HL-60/S4 (cell line): ENCODE results near the gene CRADD.

Source experiments
- in situ Hi-C: fragments of 300-500 bp; cut with MboI; formaldehyde crosslinking; loops from 2 replicates; pipeline ENCODE4 v1.14.3; 2022; ENCODE audit warnings: low sequenced_read_pairs

Gene CRADD

DNA sequence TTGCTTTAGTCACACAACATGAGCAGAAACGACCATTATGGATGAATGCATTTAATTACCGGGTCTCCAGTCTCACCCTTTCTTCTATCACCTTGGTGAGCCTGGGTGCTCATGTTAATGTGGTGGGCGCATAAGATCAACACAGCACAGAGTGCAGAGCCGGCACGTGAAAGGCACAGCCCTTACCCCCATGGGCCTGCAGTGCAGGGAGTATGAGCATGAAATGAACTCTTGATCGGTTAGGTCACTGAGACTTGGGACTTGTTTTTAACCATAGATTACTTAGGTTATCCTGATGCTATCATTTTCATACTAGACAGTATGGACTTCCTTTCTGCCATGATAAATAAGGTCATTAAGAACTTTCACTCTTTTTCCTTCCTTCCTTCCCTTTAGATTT is 156.8 kb downstream of the CRADD start:
- in situ Hi-C loops, result no loop called here

GRCh38 chr12:93836620-93837260 is 159.6 kb downstream of the CRADD start:
- in situ Hi-C loops, result no loop called here

GRCh38 chr12:93838193-93838592 is 161.0 kb downstream of the CRADD start:
- in situ Hi-C loops, result no loop called here

GRCh38 chr12:93839064-93839463 is 161.9 kb downstream of the CRADD start:
- in situ Hi-C loops, result no loop called here

DNA sequence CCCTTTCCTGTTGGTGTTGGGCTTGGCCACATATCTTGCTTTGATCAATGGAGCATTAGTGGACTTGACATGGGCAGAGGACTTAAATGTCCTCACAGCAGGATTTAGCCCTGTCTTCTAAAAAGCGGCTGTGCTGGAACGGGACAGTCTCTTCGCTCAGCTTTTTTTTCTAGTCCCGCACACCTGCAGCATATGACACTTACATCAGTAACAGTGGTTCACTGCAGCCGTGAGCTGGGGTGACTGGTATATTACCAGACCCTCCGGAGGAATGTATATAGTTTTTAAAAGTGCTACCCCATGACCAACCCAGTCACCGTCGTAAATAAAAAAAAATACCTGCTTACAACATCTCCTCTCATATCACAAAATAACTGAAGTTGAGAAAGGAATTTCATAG is 164.5 kb downstream of the CRADD start:
- in situ Hi-C loops, result no loop called here

DNA sequence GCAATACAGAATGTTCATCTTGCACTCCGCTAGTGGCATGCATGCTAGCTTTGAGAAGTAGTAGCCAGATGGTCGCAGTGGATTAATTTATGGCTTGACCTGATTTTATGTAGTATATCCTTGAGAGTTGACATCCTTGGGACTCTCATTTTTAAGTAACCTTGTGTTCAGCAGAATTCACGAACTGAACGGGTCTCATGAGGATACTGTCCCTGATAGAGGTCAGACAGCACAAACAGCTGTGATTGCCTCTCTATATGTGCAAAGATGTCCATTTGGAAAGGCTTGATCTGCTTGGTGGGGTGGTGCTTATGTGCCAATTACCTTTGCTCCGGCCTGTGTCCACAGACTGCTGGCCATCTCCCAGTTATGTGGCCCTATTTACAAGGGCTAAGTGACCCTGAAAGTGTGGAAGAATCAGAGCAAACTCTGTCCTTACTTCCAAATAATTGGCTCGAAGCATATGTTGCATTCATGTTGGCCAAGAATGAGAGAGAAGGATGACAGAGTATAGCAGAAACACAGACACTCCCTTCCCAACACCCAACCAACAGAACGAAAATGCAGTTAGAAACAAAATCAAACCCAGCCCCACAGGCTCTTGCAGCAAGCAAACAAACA is 167.1 kb downstream of the CRADD start:
- in situ Hi-C loops, result no loop called here

- in situ Hi-C loops, result no loop called here
These were observed 169.9 kb downstream of the CRADD start for GRCh38 chr12:93846936-93847516.

DNA sequence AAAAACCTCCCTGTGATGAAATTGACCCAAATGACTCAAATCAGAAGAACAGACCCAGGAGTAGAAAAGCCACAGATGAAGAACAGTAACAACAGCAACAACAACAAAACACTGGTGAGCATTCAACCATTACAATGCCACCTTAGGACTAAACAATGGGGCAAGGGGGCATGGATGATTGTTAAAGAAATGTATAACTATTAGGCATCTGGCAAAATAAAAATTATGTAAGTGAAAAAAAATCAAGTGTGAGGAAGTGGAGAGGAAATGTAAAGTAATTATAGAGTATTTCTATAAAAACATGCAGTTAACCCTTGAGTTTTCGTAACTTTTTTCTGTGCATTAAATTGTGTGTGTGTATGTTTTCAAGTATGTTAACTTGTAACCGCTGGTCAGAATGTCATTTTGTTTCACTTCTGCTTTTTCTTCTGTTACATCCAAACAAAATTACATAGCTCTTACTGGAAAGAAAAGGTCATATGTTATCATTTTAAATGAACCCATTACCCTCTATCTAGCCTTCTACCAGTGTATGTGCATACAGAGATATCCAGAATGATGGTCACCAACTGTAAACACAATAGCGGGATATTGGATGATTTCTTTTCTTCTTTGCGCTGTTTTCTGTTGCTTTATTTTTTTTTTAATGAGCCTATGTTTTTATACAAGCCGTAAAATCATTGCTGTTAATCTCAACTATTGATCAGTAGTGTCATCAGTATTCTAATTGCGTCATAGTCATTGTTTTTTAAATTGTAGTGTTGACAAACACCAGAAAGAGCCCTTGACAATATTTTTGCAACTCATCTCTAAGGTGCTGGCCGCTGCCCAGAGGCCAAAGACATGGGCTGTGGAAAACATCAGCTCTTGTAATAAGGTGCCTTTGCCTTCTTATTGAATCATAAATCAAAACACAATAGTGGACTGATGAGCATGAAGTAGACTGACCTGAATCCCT is 170.6 kb downstream of the CRADD start:
- in situ Hi-C loops, result no loop called here

DNA sequence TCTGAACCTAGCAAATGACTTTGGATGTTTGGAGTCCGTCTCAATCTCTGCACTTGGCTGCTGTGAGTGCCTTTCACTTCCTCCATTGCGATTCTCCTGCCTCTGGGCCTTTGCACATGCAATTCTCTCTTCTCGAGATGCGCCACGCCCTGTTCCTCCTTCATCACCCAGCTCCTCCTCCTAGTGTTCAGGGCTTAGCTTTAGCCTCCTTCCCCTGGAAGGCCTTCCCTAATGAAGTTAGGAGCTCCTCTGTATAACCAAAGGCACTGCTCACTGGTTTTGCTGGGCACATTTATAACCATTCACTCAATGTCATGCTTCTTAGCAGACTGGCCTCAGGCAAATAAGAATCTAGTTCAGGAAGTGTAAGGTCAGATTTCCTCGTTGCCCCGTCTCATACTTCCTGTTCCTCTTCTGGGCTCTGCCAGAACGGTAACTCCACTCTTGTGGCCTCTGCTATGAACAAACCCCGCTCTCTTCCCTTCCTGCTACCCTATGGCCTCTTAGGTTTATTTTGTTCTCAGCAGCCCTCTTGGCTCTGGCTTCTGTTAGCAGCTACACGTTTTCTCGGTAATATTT is 171.4 kb downstream of the CRADD start:
- in situ Hi-C loops, result no loop called here

- in situ Hi-C loops, result no loop called here
These were observed 172.8 kb downstream of the CRADD start for GRCh38 chr12:93849946-93850345.

- in situ Hi-C loops, result no loop called here
These were observed 173.5 kb downstream of the CRADD start for GRCh38 chr12:93850481-93851256.

- in situ Hi-C loops, result no loop called here
These were observed 174.1 kb downstream of the CRADD start for GRCh38 chr12:93851257-93851671.

GRCh38 chr12:93852173-93852591 is 175.0 kb downstream of the CRADD start:
- in situ Hi-C loops, result no loop called here

DNA sequence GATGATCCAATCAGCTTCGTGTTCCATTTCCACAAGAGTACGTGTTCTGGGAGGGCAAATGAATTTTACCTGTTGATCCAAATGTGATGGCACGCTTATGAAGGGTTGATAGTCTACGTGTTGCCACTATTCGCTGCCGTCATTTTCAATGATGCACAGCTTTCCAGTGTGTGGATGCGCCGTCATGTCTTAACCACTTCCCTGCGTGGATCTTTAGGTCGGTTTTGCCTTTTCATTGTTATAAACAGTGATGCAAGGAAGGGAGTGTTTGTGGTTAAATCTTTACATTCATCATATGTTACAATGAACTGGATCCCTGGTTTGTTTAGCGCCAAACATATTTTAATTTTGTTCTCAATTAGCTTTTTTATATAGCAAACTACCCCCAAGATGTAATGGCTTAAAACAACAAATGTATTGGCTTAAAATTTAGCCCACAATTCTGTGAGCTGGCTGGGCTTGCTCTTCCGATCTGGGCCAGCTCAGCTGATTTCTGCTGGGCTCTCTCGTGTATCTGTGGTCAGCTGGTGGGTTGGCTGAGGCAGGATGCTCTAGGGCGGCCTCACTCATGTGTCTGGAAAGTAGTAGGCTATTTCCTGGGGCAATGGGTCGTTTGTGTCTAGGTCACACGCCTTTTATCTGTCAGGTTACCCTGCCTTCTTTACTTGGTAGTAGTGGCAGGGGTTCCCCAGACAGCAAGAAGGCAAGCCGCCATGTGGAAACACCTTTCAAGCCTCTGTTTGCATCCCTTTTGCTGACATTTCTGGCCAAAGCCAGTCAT is 176.7 kb downstream of the CRADD start:
- in situ Hi-C loops, result no loop called here

- in situ Hi-C loops, result no loop called here
These were observed 178.1 kb downstream of the CRADD start for GRCh38 chr12:93855261-93855660.

DNA sequence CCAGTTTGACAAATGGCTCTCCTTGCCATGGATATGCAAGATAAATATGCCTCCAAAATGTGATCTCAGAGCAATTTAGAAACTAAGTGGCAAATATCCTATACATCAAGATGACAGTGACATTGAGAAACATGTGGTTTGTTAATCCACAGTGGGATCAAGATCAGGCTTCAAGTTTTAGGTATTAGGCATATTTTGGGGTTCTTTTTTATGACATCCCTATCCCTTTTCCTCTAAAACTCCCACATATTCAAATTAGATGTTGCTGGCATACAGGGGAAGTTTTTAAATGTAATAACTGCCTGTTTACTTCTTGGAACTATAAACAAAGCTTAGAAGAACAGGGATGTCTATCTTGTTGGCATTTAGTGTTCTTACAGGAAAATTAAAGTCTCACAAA is 179.4 kb downstream of the CRADD start:
- in situ Hi-C loops, result no loop called here

GRCh38 chr12:93857279-93857938 is 180.2 kb downstream of the CRADD start:
- in situ Hi-C loops, result no loop called here

DNA sequence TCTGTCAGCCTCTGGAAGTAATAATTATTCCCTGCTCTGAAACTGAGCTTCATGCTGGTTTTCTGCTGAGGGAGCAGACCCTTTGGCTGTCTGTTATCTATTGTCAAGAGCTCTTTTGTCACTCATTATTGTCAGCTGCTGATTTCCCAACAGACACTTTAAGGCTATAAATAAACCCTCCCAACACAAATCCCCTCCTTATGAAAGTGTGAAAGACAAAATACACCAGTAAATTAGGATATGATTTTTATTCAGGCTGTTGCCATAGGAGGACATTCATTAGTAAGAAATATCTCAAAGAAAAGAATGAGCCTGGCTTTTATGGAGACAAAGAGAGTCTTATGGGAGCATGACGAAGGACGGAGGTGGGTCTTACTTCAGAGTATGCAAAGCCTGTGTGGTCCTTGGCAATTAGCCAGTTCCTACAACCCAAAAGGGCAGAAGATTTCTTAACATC is 180.8 kb downstream of the CRADD start:
- in situ Hi-C loops, result no loop called here
